Measurements from ENCODE around the gene MEF2A. TPM values are rescaled to one million over a fixed set of nuclear protein-coding genes. Genes with fewer than 3 reads are reported as not detected.

Gene MEF2A
- total and polyA plus RNA-seq, 12 donors = 31.2 to 194 (median 167) TPM

- Histone ChIP-seq H3K4me3 (no peak overlapping the region), H3K9me3 (no peaks in the 10 kb centered on the region), H3K4me1 (no peaks in the 10 kb centered on the region), H3K27me3 (no peaks in the 10 kb centered on the region), H3K27ac (no peak overlapping the region), H3K36me3 (no peaks in the 10 kb centered on the region)
- WGBS, 2 donors = 87 to 89% methylated on average over 3 of the region's 3 CpGs
- intact Hi-C loops (cut with DNase I) = no loop called here
- DNase-seq = no peak
- TF ChIP-seq, protein P1, sequence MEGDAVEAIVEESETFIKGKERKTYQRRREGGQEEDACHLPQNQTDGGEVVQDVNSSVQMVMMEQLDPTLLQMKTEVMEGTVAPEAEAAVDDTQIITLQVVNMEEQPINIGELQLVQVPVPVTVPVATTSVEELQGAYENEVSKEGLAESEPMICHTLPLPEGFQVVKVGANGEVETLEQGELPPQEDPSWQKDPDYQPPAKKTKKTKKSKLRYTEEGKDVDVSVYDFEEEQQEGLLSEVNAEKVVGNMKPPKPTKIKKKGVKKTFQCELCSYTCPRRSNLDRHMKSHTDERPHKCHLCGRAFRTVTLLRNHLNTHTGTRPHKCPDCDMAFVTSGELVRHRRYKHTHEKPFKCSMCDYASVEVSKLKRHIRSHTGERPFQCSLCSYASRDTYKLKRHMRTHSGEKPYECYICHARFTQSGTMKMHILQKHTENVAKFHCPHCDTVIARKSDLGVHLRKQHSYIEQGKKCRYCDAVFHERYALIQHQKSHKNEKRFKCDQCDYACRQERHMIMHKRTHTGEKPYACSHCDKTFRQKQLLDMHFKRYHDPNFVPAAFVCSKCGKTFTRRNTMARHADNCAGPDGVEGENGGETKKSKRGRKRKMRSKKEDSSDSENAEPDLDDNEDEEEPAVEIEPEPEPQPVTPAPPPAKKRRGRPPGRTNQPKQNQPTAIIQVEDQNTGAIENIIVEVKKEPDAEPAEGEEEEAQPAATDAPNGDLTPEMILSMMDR (IDR thresholded peaks at IDR 0.05) = no peak
- no peak for ATAC-seq
Observed at GRCh38 chr15:99547517-99547916, 18.3 kb upstream of the MEF2A start.

GRCh38 chr15:99550077-99550476 lies 15.7 kb upstream of the MEF2A start:
- intact Hi-C loops (cut with DNase I) = no loop called here
- H3K27ac ChIP-seq = no peak overlapping the region
- 86 to 98% methylated on average over 5 of the region's 5 CpGs for WGBS, 2 donors
- TF ChIP-seq, protein P1 (IDR thresholded peaks at IDR 0.05) = no peak
- DNase-seq (no peak), ATAC-seq (no peak)
- H3K4me3 ChIP-seq = no peak overlapping the region
- no peaks in the 10 kb centered on the region for H3K36me3 ChIP-seq
- H3K9me3 ChIP-seq = no peaks in the 10 kb centered on the region
- no peaks in the 10 kb centered on the region for H3K4me1 ChIP-seq
- H3K27me3 ChIP-seq = no peaks in the 10 kb centered on the region

DNA sequence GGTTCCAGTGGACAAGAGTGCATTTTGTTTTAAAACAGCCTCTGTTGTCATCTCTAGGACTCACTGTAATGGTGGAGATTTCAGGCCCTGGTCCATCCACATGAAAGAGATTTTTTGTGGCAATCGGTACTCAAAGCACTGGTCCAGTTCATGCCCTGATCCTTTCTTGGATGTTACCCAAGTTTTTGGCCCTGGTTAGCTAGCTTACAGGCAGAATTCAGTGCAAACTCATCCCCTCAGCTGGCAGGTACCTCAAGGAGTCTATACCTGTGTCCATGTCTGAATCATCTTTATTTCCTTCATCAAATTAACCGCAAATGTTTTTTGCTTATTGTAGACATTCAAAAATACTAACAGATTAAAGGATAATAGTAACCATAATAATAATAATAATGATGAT lies 13.7 kb upstream of the MEF2A start:
- no peaks in the 10 kb centered on the region for H3K36me3 ChIP-seq
- H3K4me3 ChIP-seq = no peak overlapping the region
- 97% methylated on average over 2 of the region's 2 CpGs for WGBS, 2 donors

DNA sequence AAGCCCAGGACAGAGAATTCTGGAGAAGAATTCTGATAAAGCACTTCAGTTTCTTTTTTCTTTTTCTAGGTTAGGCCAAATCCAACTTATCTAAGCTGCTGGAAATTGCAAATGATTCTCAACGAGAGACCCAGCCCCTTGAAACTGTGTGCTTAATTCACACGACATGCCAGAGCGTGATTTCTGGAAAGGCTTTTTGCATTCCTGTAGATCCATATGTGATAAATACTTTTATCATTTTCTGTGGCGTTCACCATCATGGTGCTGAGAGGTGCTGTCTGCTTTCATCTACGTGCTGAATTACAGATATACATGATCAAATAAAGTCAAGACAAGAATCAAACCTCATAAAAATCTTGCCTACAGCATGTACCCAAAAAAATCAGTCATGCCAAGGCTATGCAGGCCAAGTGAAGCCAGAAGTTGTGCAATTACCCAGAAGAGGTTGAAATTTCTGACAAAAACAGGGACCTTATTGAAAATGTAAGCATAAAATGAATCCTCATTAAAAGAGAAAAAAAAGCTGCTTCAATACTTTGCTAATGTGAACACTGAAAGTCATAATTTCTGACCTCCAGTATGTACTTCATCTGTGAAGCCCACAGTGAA lies 10.8 kb upstream of the MEF2A start:
- Histone ChIP-seq H3K4me1 (no peaks in the 10 kb centered on the region), H3K27ac (no peak overlapping the region), H3K4me3 (no peak overlapping the region), H3K36me3 (no peaks in the 10 kb centered on the region), H3K27me3 (no peaks in the 10 kb centered on the region), H3K9me3 (no peaks in the 10 kb centered on the region)
- WGBS, 2 donors = 68 to 89% methylated on average over 5 of the region's 5 CpGs
- intact Hi-C loops (cut with DNase I) = no loop called here
- ATAC-seq (no peak), DNase-seq (no peak)
- TF ChIP-seq, protein P1 (IDR thresholded peaks at IDR 0.05) = no peak

More for the DNA sequence above, 13.7 kb upstream of the MEF2A start:
- H3K9me3 ChIP-seq = no peaks in the 10 kb centered on the region
- no peak for ATAC-seq
- no peaks in the 10 kb centered on the region for H3K4me1 ChIP-seq
- intact Hi-C loops (cut with DNase I) = no loop called here
- no peak overlapping the region for H3K27ac ChIP-seq
- DNase-seq = no peak
- H3K27me3 ChIP-seq = no peaks in the 10 kb centered on the region
- TF ChIP-seq, protein P1 (IDR thresholded peaks at IDR 0.05) = no peak
